Loucy (cell line): ENCODE measurements around the gene KIF16B.

Source experiments
- CTCF ChIP-seq: fragments of 200-600 bp; sonication (generic); conservative IDR thresholded peaks from 2 replicates; pipeline ENCODE4 v1.5.1; 2014; ENCODE audit warnings: mild to moderate bottlenecking, antibody characterized with exemption, low read length
- EZH2phosphoT487 ChIP-seq: fragments of 200-600 bp; IDR thresholded peaks from 2 replicates; pipeline ENCODE4 v1.6.1; 2018; ENCODE audit warnings: antibody characterized with exemption, mild to moderate bottlenecking, moderate library complexity, borderline replicate concordance

GRCh38 chr20:16493486-16493885 is 79.8 kb downstream of the KIF16B start:
- TF ChIP-seq CTCF (no peak), EZH2phosphoT487 (no peak)
